H1 (cell line): ENCODE measurements around the gene CELF2. TPM values are rescaled to one million over a fixed set of nuclear protein-coding genes. Genes with fewer than 3 reads are reported as not detected.

ENCODE experiments used
- CTCF ChIA-PET: fragments of 300-600 bp; sonication (Branson Sonifier 250); formaldehyde crosslinking; loops from one replicate; lab custom pipeline; 2021; ENCODE audit not compliant: partially characterized antibody; lab: Charles Lee
- POLR2A ChIA-PET: fragments of 300-600 bp; sonication (Branson Sonifier 250); formaldehyde crosslinking; loops from one replicate; lab custom pipeline; 2021; ENCODE audit warnings: inconsistent platforms; ENCODE audit not compliant: partially characterized antibody; lab: Charles Lee
- DNase-seq, 2 experiments: peaks; one replicate each; pipeline versions ENCODE4 v3.0.0 to v3.0.0-alpha.2; 2010 to 2022; ENCODE audit warnings: low spot score in 2 of 2, low read depth in 1 of 2, mixed read lengths in 1 of 2
- FAIRE-seq: peaks from 2 replicates; lab custom pipeline; 2011; peaks lifted over from hg19 to GRCh38; lab: Jason Lieb, UNC
- H2AFZ ChIP-seq: 2 replicates; pipeline ENCODE4 v1.8.1; 2012; ENCODE audit warnings: low read length, inconsistent platforms
- H2AK5ac ChIP-seq: 2 replicates; pipeline ENCODE4 v1.6.1; 2013; ENCODE audit warnings: low read depth, low read length
- H2BK120ac ChIP-seq: replicated peaks from 2 replicates; pipeline ENCODE3; 2013; ENCODE audit warnings: low read depth, low read length, inconsistent platforms
- H2BK12ac ChIP-seq: 2 replicates; pipeline ENCODE4 v1.6.1; 2013; ENCODE audit warnings: low read depth, low read length
- H2BK15ac ChIP-seq: 2 replicates; pipeline ENCODE4 v1.6.1; 2013; ENCODE audit warnings: low read length
- H2BK20ac ChIP-seq: 2 replicates; pipeline ENCODE4 v1.6.1; 2013; ENCODE audit warnings: low read length
- H2BK5ac ChIP-seq: 2 replicates; pipeline ENCODE4 v1.6.1; 2013; ENCODE audit warnings: low read depth, low read length
- H3K14ac ChIP-seq: 2 replicates; pipeline ENCODE4 v1.6.1; 2013; ENCODE audit warnings: inconsistent platforms; ENCODE audit not compliant: insufficient read length
- H3K18ac ChIP-seq: 2 replicates; pipeline ENCODE4 v1.6.1; 2013; ENCODE audit warnings: low read length; ENCODE audit errors: extremely low read depth
- H3K23ac ChIP-seq: 2 replicates; pipeline ENCODE4 v1.6.1; 2013; ENCODE audit warnings: inconsistent platforms; ENCODE audit not compliant: insufficient read length
- H3K23me2 ChIP-seq: 2 replicates; pipeline ENCODE4 v1.6.1; 2013; ENCODE audit warnings: low read depth, low read length
- H3K27ac ChIP-seq: 2 replicates; pipeline ENCODE4 v1.6.1; 2011; ENCODE audit warnings: low read depth, low read length, inconsistent platforms
- H3K27me3 ChIP-seq, 4 experiments: replicated peaks in 1 of 4; 1 replicate in 1 of 4; 2 replicates in 3 of 4; pipeline versions ENCODE4 v1.6.1 to v1.8.1; 2011 to 2013; ENCODE audit warnings: low read length in 3 of 4, mild to moderate bottlenecking in 3 of 4, inconsistent platforms in 2 of 4, mixed read lengths in 2 of 4, moderate library complexity in 1 of 4; ENCODE audit not compliant: control insufficient read depth in 3 of 4, insufficient read depth in 3 of 4; ENCODE audit errors: extremely low read depth in 1 of 4
- H3K36me3 ChIP-seq, 4 experiments: 2 replicates each; pipeline versions ENCODE4 v1.6.1 to v1.8.1; 2011 to 2013; ENCODE audit warnings: mild to moderate bottlenecking in 4 of 4, low read length in 3 of 4, moderate library complexity in 2 of 4, control low read depth in 1 of 4, inconsistent platforms in 1 of 4; ENCODE audit not compliant: insufficient read depth in 4 of 4, control insufficient read depth in 2 of 4
- H3K4ac ChIP-seq: replicated peaks from 2 replicates; pipeline ENCODE3; 2013; ENCODE audit warnings: low read length, low read depth, mixed read lengths, inconsistent platforms; ENCODE audit not compliant: insufficient read length
- H3K4me1 ChIP-seq, 4 experiments: replicated peaks in 1 of 4; 1 replicate in 1 of 4; 2 replicates in 3 of 4; pipeline versions ENCODE4 v1.6.1 to v1.8.1; 2011 to 2013; ENCODE audit warnings: low read length in 3 of 4, inconsistent platforms in 2 of 4, mixed read lengths in 1 of 4; ENCODE audit not compliant: insufficient read depth in 4 of 4, control insufficient read depth in 3 of 4
- H3K4me2 ChIP-seq, 2 experiments: 2 replicates each; pipeline versions ENCODE4 v1.6.1 to v1.8.1; 2011 to 2013; ENCODE audit warnings: low read depth in 2 of 2, low read length in 2 of 2, control low read depth in 1 of 2, inconsistent platforms in 1 of 2, mild to moderate bottlenecking in 1 of 2; ENCODE audit not compliant: insufficient read depth in 1 of 2
- H3K4me3 ChIP-seq, 4 experiments: fragments of 200-600, 300-600 bp in 1 of 4; sonication (generic), shearing (Covaris generic), sonication (Bioruptor Twin) in 1 of 4; 2 replicates each; pipeline versions ENCODE4 v1.5.1 to v1.8.1; 2011 to 2016; ENCODE audit warnings: low read length in 4 of 4, low read depth in 3 of 4, control low read depth in 2 of 4, inconsistent platforms in 2 of 4, mild to moderate bottlenecking in 2 of 4, mixed read lengths in 1 of 4, moderate library complexity in 1 of 4; ENCODE audit not compliant: insufficient read depth in 2 of 4; ENCODE audit errors: extremely low read depth in 1 of 4
- H3K56ac ChIP-seq: replicated peaks from 2 replicates; pipeline ENCODE3; 2013; ENCODE audit warnings: low read depth, mild to moderate bottlenecking, mixed read lengths, low read length, inconsistent platforms; ENCODE audit not compliant: insufficient read length
- H3K79me1 ChIP-seq: 2 replicates; pipeline ENCODE4 v1.6.1; 2013; ENCODE audit warnings: low read depth, low read length, control low read depth
- H3K79me2 ChIP-seq, 2 experiments: 2 replicates each; pipeline versions ENCODE4 v1.6.1 to v1.8.1; 2012 to 2013; ENCODE audit warnings: low read length in 2 of 2, mild to moderate bottlenecking in 2 of 2, inconsistent platforms in 1 of 2; ENCODE audit not compliant: insufficient read depth in 2 of 2, control insufficient read depth in 1 of 2
- H3K9ac ChIP-seq, 4 experiments: replicated peaks in 1 of 4; 1 replicate in 1 of 4; 2 replicates in 3 of 4; pipeline versions ENCODE4 v1.6.1 to v1.8.1; 2011 to 2013; ENCODE audit warnings: low read depth in 3 of 4, low read length in 3 of 4, control low read depth in 2 of 4, mild to moderate bottlenecking in 2 of 4, moderate library complexity in 2 of 4, inconsistent platforms in 1 of 4; ENCODE audit errors: extremely low read depth in 1 of 4
- H3K9me3 ChIP-seq, 2 experiments: 2 replicates each; pipeline versions ENCODE4 v1.6.1 to v1.8.1; 2012 to 2013; ENCODE audit warnings: mild to moderate bottlenecking in 2 of 2, moderate library complexity in 2 of 2, control low read depth in 1 of 2, inconsistent platforms in 1 of 2, low read depth in 1 of 2, low read length in 1 of 2, mixed read lengths in 1 of 2; ENCODE audit not compliant: insufficient read depth in 2 of 2
- H4K20me1 ChIP-seq, 2 experiments: replicated peaks in 1 of 2; 2 replicates each; pipeline versions ENCODE3 to v1.8.1; 2011 to 2013; ENCODE audit warnings: inconsistent platforms in 2 of 2, low read length in 2 of 2, mild to moderate bottlenecking in 1 of 2; ENCODE audit not compliant: insufficient read depth in 2 of 2, control insufficient read depth in 1 of 2
- H4K5ac ChIP-seq: 2 replicates; pipeline ENCODE4 v1.6.1; 2013; ENCODE audit warnings: low read length, low read depth, mixed read lengths, inconsistent platforms; ENCODE audit not compliant: insufficient read length
- H4K8ac ChIP-seq: 2 replicates; pipeline ENCODE4 v1.8.0; 2013; ENCODE audit warnings: mild to moderate bottlenecking, moderate library complexity, low read length, inconsistent platforms; ENCODE audit not compliant: insufficient read depth; ENCODE audit errors: extremely low read depth
- H4K91ac ChIP-seq: replicated peaks from 2 replicates; pipeline ENCODE3; 2013; ENCODE audit warnings: low read length, mixed read lengths, inconsistent platforms; ENCODE audit not compliant: insufficient read length
- EP300 ChIP-seq, 2 experiments: IDR thresholded peaks; 1 replicate in 1 of 2; 2 replicates in 1 of 2; pipeline ENCODE4 v1.6.1; 2011 to 2012; ENCODE audit warnings: low read depth in 2 of 2, low read length in 2 of 2, mild to moderate bottlenecking in 2 of 2, borderline replicate concordance in 1 of 2, inconsistent platforms in 1 of 2, moderate library complexity in 1 of 2
- HDAC2 ChIP-seq, 2 experiments: fragments of 300-600 bp in 1 of 2; sonication (generic) in 1 of 2; IDR thresholded peaks; 2 replicates each; pipeline ENCODE4 v1.6.1; 2011 to 2012; ENCODE audit warnings: low read depth in 2 of 2, low read length in 2 of 2, mild to moderate bottlenecking in 2 of 2, moderate library complexity in 2 of 2, borderline replicate concordance in 1 of 2, inconsistent platforms in 1 of 2
- KDM1A ChIP-seq: fragments of 200-600, 300-600 bp; sonication (generic); IDR thresholded peaks from 2 replicates; pipeline ENCODE4 v1.7.1; 2016; ENCODE audit warnings: mild to moderate bottlenecking, low read length, borderline replicate concordance
- POLR2AphosphoS5 ChIP-seq: IDR thresholded peaks from 2 replicates; pipeline ENCODE4 v1.6.1; 2011; ENCODE audit warnings: low read depth, low read length
- SIN3A ChIP-seq, 2 experiments: IDR thresholded peaks in 1 of 2; conservative IDR thresholded peaks in 1 of 2; 2 replicates each; pipeline ENCODE4 v1.6.1; 2011 to 2012; ENCODE audit warnings: low read length in 2 of 2, improper control_type of control experiment in 1 of 2, low read depth in 1 of 2, mild to moderate bottlenecking in 1 of 2
- TBP ChIP-seq: IDR thresholded peaks from 2 replicates; pipeline ENCODE4 v1.6.1; 2011; ENCODE audit warnings: low read depth, low read length, improper control_type of control experiment
- YY1 ChIP-seq: IDR thresholded peaks from 2 replicates; pipeline ENCODE4 v1.6.1; 2011; ENCODE audit warnings: low read depth, mild to moderate bottlenecking, low read length
- WGBS, 2 experiments: shearing (Covaris generic) in 1 of 2; methylation state at CpG; one replicate each; pipeline versions ENCODE4 v1.1.6 to v1.1.7; 2013 to 2015; ENCODE audit warnings: low lambda C conversion rate in 2 of 2, mixed read lengths in 2 of 2, inconsistent platforms in 1 of 2, low coverage in 1 of 2, missing lambda C conversion rate in 1 of 2; ENCODE audit not compliant: insufficient replicate concordance in 2 of 2, insufficient coverage in 1 of 2, insufficient read length in 1 of 2; ENCODE audit errors: extremely low coverage in 1 of 2, missing lambda C conversion rate in 1 of 2; 5-methylcytosine and 5-hydroxymethylcytosine counted together
- polyA plus RNA-seq, 7 experiments: library from polyadenylated mRNA; depleted of rRNA in 3 of 7; stranded (reverse) in 5 of 7; unstranded in 2 of 7; fragments of >200 nt in 5 of 7; fragments of 200-250 nt in 2 of 7; gene quantifications; 1 replicate in 5 of 7; 2 replicates in 1 of 7; 4 replicates in 1 of 7; pipeline versions ENCODE4 v1.2.1 to v1.2.3, GENCODE V29; 2011 to 2013; ENCODE audit warnings: missing spikeins in 2 of 7, mixed read lengths in 2 of 7
- total RNA-seq: library from RNA; stranded (reverse); fragmentation: NEBNext Ultra II Directional; extraction: Animal tissue kit (Norgen Biotek cat#: 25700); gene quantifications from 2 replicates; pipeline ENCODE4 v1.2.1, GENCODE V29; 2021
- TF ChIP-seq, protein P1 (sequence below), 3 experiments: IDR thresholded peaks; 1 replicate in 2 of 3; 2 replicates in 1 of 3; pipeline versions ENCODE4 v1.5.1 to v1.6.1; 2011; ENCODE audit warnings: low read length in 3 of 3, mild to moderate bottlenecking in 3 of 3, inconsistent platforms in 2 of 3, low read depth in 1 of 3, moderate library complexity in 1 of 3; ENCODE audit not compliant: insufficient read depth in 1 of 3; ENCODE audit errors: control extremely low read depth in 1 of 3

Gene CELF2
- total and polyA plus RNA-seq, 2 of the 8 experiments (the other 6 are each of a cell fraction or from before 2014, with no cell fraction given) = 18.3 to 22.7 TPM

DNA sequence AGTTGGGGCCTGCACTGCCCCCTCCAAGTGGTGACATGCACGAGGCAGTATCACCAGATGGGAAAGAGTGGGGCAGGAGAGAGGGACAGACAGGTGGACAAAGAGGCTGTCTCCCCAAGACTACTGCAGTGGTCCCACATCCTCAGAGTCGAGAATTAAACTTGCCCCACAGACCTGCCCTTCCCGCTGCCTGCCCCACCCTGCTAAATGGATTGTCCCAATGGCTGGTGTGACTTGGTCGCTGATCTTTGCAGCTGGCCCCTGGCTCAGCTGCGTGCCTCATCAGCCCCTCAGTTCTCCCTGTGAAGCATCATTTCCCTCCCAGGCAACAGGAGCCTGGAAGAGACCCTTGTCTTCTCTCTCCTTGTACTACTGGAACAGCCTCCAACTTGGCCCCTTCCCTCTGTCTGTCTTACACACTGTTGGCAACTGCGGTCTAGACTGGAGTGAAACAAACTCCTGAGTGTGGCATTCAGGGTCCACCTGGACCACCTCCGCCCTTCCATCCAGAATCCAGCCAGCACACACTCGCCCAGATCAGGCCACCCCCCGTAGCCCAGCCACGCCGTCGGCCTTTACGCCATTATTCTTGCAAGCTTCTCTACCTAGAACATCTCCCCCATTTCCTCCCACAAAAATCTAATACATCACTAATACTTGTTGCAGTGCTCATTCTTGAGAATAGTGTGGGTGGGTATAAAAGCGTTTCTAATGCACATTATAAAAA, 275.1 kb downstream of the CELF2 start:
- no peaks in the 10 kb centered on the region for H3K9me3 ChIP-seq
- TF ChIP-seq YY1 (no peak), POLR2AphosphoS5 (no peak), TBP (no peak), KDM1A (no peak), HDAC2 (IDR thresholded peaks at IDR 0.05; ENCODE audit: borderline replicate concordance in 1 of 2, low read depth in 2 of 2, low read length in 2 of 2) (no peak), SIN3A (conservative IDR thresholded peaks at IDR 0.05 in 1 of 2, IDR thresholded peaks at IDR 0.05 in 1 of 2; ENCODE audit: low read depth in 1 of 2, low read length in 2 of 2) (no peak), EP300 (IDR thresholded peaks at IDR 0.05; ENCODE audit: borderline replicate concordance in 1 of 2, low read depth in 2 of 2, low read length in 2 of 2) (no peak)
- TF ChIP-seq, protein P1, sequence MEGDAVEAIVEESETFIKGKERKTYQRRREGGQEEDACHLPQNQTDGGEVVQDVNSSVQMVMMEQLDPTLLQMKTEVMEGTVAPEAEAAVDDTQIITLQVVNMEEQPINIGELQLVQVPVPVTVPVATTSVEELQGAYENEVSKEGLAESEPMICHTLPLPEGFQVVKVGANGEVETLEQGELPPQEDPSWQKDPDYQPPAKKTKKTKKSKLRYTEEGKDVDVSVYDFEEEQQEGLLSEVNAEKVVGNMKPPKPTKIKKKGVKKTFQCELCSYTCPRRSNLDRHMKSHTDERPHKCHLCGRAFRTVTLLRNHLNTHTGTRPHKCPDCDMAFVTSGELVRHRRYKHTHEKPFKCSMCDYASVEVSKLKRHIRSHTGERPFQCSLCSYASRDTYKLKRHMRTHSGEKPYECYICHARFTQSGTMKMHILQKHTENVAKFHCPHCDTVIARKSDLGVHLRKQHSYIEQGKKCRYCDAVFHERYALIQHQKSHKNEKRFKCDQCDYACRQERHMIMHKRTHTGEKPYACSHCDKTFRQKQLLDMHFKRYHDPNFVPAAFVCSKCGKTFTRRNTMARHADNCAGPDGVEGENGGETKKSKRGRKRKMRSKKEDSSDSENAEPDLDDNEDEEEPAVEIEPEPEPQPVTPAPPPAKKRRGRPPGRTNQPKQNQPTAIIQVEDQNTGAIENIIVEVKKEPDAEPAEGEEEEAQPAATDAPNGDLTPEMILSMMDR (IDR thresholded peaks at IDR 0.05; ENCODE audit: control extremely low read depth in 1 of 3, insufficient read depth in 1 of 3, low read depth in 1 of 3, low read length in 3 of 3) = no peak

More for the DNA sequence above, 275.1 kb downstream of the CELF2 start:
- H4K91ac ChIP-seq = no peak overlapping the region
- H3K4ac ChIP-seq = no peak overlapping the region
- no peaks in the 10 kb centered on the region for H3K79me2 ChIP-seq
- H2BK12ac ChIP-seq = no peak overlapping the region
- no peaks in the 10 kb centered on the region for H4K20me1 ChIP-seq
- no peak overlapping the region for H3K18ac ChIP-seq
- H2BK15ac ChIP-seq = no peak overlapping the region
- no peak overlapping the region for H2AK5ac ChIP-seq
- no peak for DNase-seq
- no peak overlapping the region for H3K9ac ChIP-seq
- no peaks in the 10 kb centered on the region for H3K79me1 ChIP-seq
- H3K4me2 ChIP-seq = no peak overlapping the region
- WGBS, 2 experiments = 86% methylated on average over 14 of the region's 14 CpGs; no CpG with 5 or more reads in 1 of the 2 experiments
- H3K4me1 ChIP-seq = peaks cover 0 to 3% (median 1%) of the 10 kb centered on the region in 4 experiments; a peak in 2 of 7 replicates
- H4K8ac ChIP-seq = no peak overlapping the region
- H3K14ac ChIP-seq = no peak overlapping the region
- H2BK5ac ChIP-seq = 0 out of 2 replicates have a peak overlapping the region, but pooled peaks have one; percentile 29
- ChIA-PET POLR2A (interaction anchor here (0.8 kb wide), 1 partner anchor 355 kb away, joined by 3 read pairs; no protein-coding TSS in a partner anchor), CTCF (no interaction called here)
- no peak overlapping the region for H3K4me3 ChIP-seq
- H3K23me2 ChIP-seq = no peaks in the 10 kb centered on the region
- H3K27me3 ChIP-seq = no peaks in the 10 kb centered on the region
- no peak overlapping the region for H3K23ac ChIP-seq
- FAIRE-seq = no peak
- H3K36me3 ChIP-seq = no peaks in the 10 kb centered on the region; a peak in 2 of 8 replicates
- no peak overlapping the region for H2AFZ ChIP-seq
- no peak overlapping the region for H2BK20ac ChIP-seq
- H4K5ac ChIP-seq = no peak overlapping the region
- H3K27ac ChIP-seq = no peak overlapping the region
- no peak overlapping the region for H2BK120ac ChIP-seq
- no peak overlapping the region for H3K56ac ChIP-seq
